ENCODE data around the gene ZNF394. TPM values are rescaled to one million over a fixed set of nuclear protein-coding genes. Genes with fewer than 3 reads are reported as not detected.

The ZNF394 gene
- total RNA-seq, 1 experiment from 2014 or later = 24.2 TPM

DNA sequence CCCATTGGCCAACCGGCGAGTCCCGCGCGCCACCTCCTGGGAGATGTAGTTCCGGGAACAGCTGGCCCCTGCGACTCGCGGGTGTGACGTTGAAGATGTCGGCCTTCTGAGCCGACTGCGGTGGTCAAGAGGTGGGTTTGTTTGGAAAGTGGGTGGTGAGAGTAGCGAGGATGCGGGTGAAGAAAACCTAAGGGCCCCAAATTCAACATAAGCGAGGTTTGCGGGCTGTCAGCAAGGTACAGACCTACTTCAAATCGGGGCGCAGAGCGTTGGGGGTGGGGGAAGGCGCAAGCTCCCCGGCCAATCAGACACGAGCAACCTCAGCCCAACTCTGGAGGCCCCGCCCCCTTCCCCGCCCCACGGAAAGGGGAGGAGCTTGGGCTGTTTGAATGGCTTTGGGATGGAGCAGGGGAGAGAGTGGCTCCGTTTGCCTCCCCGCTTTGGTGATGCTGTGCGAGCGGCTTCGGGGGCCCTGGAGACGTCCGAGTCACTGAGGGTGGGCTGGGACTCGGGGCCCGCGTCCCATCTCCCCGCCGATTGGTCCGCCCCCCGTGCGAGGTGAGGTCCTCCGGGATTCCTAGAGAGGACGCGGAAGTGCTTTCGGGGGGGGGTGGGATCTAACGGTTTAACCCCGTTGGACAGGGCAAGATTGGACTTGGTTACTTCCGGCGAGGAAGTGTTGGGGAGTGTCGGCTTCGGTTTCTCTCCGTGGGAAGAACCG, 4.7 kb upstream of the ZNF394 start, which contains the start of gene ZKSCAN5:
ZKSCAN5 (plus strand) TSS at position 60 of the 721 bp plus-strand sequence. CDS start 1,383 bp downstream, outside the sequence.
- peaks cover 9% of the 10 kb centered on the region; the same call in 1 of the 2 replicates for H3K79me2 ChIP-seq (ENCODE audit: insufficient read depth, low read length)

More for the DNA sequence above, 4.7 kb upstream of the ZNF394 start, which contains the start of gene ZKSCAN5:
- H4K20me1 ChIP-seq (ENCODE audit: control insufficient read depth, insufficient read depth, insufficient read length) = no peaks in the 10 kb centered on the region
- H3K9me3 ChIP-seq (ENCODE audit: control insufficient read depth, low read depth, low read length) = no peaks in the 10 kb centered on the region
- H3T11ph ChIP-seq (ENCODE audit: low read length) = no peak within 1 kb of the TSS
- peak within 1 kb of the TSS; percentile 97 for H3K4me2 ChIP-seq (ENCODE audit: insufficient read depth, insufficient read length, low read length)
- H3K27me3 Mint-ChIP-seq (ENCODE audit: low read depth) = no peaks in the 10 kb centered on the region
- TF ChIP-seq, protein P1, sequence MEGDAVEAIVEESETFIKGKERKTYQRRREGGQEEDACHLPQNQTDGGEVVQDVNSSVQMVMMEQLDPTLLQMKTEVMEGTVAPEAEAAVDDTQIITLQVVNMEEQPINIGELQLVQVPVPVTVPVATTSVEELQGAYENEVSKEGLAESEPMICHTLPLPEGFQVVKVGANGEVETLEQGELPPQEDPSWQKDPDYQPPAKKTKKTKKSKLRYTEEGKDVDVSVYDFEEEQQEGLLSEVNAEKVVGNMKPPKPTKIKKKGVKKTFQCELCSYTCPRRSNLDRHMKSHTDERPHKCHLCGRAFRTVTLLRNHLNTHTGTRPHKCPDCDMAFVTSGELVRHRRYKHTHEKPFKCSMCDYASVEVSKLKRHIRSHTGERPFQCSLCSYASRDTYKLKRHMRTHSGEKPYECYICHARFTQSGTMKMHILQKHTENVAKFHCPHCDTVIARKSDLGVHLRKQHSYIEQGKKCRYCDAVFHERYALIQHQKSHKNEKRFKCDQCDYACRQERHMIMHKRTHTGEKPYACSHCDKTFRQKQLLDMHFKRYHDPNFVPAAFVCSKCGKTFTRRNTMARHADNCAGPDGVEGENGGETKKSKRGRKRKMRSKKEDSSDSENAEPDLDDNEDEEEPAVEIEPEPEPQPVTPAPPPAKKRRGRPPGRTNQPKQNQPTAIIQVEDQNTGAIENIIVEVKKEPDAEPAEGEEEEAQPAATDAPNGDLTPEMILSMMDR (conservative IDR thresholded peaks at IDR 0.05) = no peak
- no peak within 1 kb of the TSS for H4K5ac ChIP-seq (ENCODE audit: insufficient read length, low read depth, low read length)
- no peak within 1 kb of the TSS for H4K91ac ChIP-seq (ENCODE audit: insufficient read length, low read depth, low read length)
- H3K23ac ChIP-seq (ENCODE audit: insufficient read length, low read depth, low read length) = no peak within 1 kb of the TSS
- H3K36me3 Mint-ChIP-seq (ENCODE audit: insufficient read depth in 1 of 3, low read depth in 3 of 3) = peaks cover 5 to 16% (median 8%) of the 10 kb centered on the region in 3 experiments; a peak in 6 of 7 replicates
- no peak within 1 kb of the TSS for H3K56ac ChIP-seq (ENCODE audit: insufficient read length, low read depth, low read length)
- H2BK5ac ChIP-seq (ENCODE audit: insufficient read length, low read length) = no peak within 1 kb of the TSS
- H3K4me3 Mint-ChIP-seq = peak within 1 kb of the TSS; percentile 93 to 94
- H3K27ac Mint-ChIP-seq = peak within 1 kb of the TSS; percentile 98 to 99 (median 98)
- peak within 1 kb of the TSS; percentile 88 for H3K18ac ChIP-seq (ENCODE audit: insufficient read length, low read depth, low read length)
- H3K79me1 ChIP-seq (ENCODE audit: insufficient read depth, low read depth, low read length, poor library complexity, severe bottlenecking) = peaks cover 8% of the 10 kb centered on the region
- peak within 1 kb of the TSS; percentile 32 for H2AFZ ChIP-seq (ENCODE audit: low read length)
- H3K27me3 ChIP-seq (ENCODE audit: insufficient read depth, low read length) = no peaks in the 10 kb centered on the region
- H3K27ac ChIP-seq (ENCODE audit: insufficient read length, low read depth, low read length) = no peak within 1 kb of the TSS
- no peak within 1 kb of the TSS for H2BK15ac ChIP-seq (ENCODE audit: low read depth, low read length)
- H3K4ac ChIP-seq (ENCODE audit: low read depth, low read length) = no peak within 1 kb of the TSS
- no peak within 1 kb of the TSS for H2BK120ac ChIP-seq (ENCODE audit: low read depth, low read length, poor library complexity, severe bottlenecking)
- no CpG with 5 or more reads among the region's 53 CpGs for WGBS (ENCODE audit: extremely low coverage, insufficient read length, low lambda C conversion rate)
- H3K4me1 ChIP-seq (ENCODE audit: insufficient read depth, low read length) = no peaks in the 10 kb centered on the region; the same call in 1 of the 2 replicates
- no peak within 1 kb of the TSS for H2BK20ac ChIP-seq (ENCODE audit: low read depth, low read length, poor library complexity, severe bottlenecking)
- H4K8ac ChIP-seq (replicated peaks; ENCODE audit: insufficient read length, low read depth, low read length) = no peak within 1 kb of the TSS
- H2BK12ac ChIP-seq (ENCODE audit: insufficient read length, low read depth, low read length) = no peak within 1 kb of the TSS
- H3K14ac ChIP-seq (ENCODE audit: insufficient read depth, low read length) = peak within 1 kb of the TSS; percentile 86; the same call in 1 of the 2 replicates
- peaks cover 13 to 20% of the 10 kb centered on the region in 2 experiments for H3K4me1 Mint-ChIP-seq
- peak; percentile 96 for DNase-seq
- no peak within 1 kb of the TSS for H2AK5ac ChIP-seq (ENCODE audit: insufficient read length, low read length)
- peak within 1 kb of the TSS; percentile 93 for H3K9ac ChIP-seq (ENCODE audit: extremely low read depth, insufficient read length, low read length)
- no peaks in the 10 kb centered on the region; a peak in 2 of 5 replicates for H3K9me3 Mint-ChIP-seq
- peaks cover 15% of the 10 kb centered on the region for H3K23me2 ChIP-seq (ENCODE audit: insufficient read length, low read depth, low read length, poor library complexity, severe bottlenecking)

All from H9 (cell line).